HG03521 (cell line): ENCODE measurements around the gene EXOSC5.
"Not testable (repeated sequence)": the region's sequence is repeated elsewhere in the genome, so short reads cannot be mapped to it uniquely, and the experiment has no call there.

Experiments
- ATAC-seq: cut with Tn5 transposase; IDR thresholded peaks from one replicate; pipeline ENCODE4 v1.9.1; 2021; ENCODE audit warnings: mild to moderate bottlenecking, moderate library complexity; ENCODE audit not compliant: unreplicated experiment

EXOSC5 gene

GRCh38 chr19:41371541-41371940 is 25.6 kb downstream of the EXOSC5 start:
- no peak for ATAC-seq

GRCh38 chr19:41371119-41371518 is 26.0 kb downstream of the EXOSC5 start:
- ATAC-seq, result not testable (repeated sequence)

GRCh38 chr19:41369769-41370168 is 27.4 kb downstream of the EXOSC5 start:
- ATAC-seq, result no peak

- no peak for ATAC-seq
These were observed 29.3 kb downstream of the EXOSC5 start for GRCh38 chr19:41367848-41368301.

GRCh38 chr19:41366089-41366488 is 31.1 kb downstream of the EXOSC5 start:
- no peak for ATAC-seq

- ATAC-seq, result no peak
These were observed 32.4 kb downstream of the EXOSC5 start for GRCh38 chr19:41364524-41365391.

GRCh38 chr19:41363753-41364523 is 33.2 kb downstream of the EXOSC5 start, which contains the start of gene B9D2:
Gene B9D2, minus strand, starts transcription at chr19:41364149. Its CDS starts 630 bp downstream, at chr19:41363519.
- ATAC-seq, result peak; percentile 80

GRCh38 chr19:41363371-41363752 is 33.8 kb downstream of the EXOSC5 start:
- ATAC-seq, result no peak

GRCh38 chr19:41362143-41362847 is 34.9 kb downstream of the EXOSC5 start:
- ATAC-seq, result no peak

- no peak for ATAC-seq
These were observed 37.4 kb downstream of the EXOSC5 start for GRCh38 chr19:41359741-41360140.

- ATAC-seq, result no peak
These were observed 39.4 kb downstream of the EXOSC5 start for GRCh38 chr19:41357746-41358145.

- ATAC-seq, result no peak
These were observed 40.0 kb downstream of the EXOSC5 start for GRCh38 chr19:41356984-41357739.

- ATAC-seq, result no peak
These were observed 41.4 kb downstream of the EXOSC5 start for GRCh38 chr19:41355802-41356201.

- ATAC-seq, result no peak
These were observed 42.1 kb downstream of the EXOSC5 start for GRCh38 chr19:41355035-41355434.

GRCh38 chr19:41354343-41354953 is 42.7 kb downstream of the EXOSC5 start:
- no peak for ATAC-seq

GRCh38 chr19:41353466-41354342 is 43.5 kb downstream of the EXOSC5 start, which contains the start of gene TGFB1:
Gene TGFB1, minus strand, starts transcription at chr19:41353922. Its CDS starts 878 bp downstream, at chr19:41353044.
- peak; percentile 42 for ATAC-seq

GRCh38 chr19:41352609-41353465 is 44.3 kb downstream of the EXOSC5 start:
- ATAC-seq, result no peak

GRCh38 chr19:41352279-41352608 is 44.9 kb downstream of the EXOSC5 start:
- ATAC-seq, result no peak
